Omental fat pad (tissue), 4 donors: ENCODE results near the gene CHMP2A. TPM values are rescaled to one million over a fixed set of nuclear protein-coding genes. Genes with fewer than 3 reads are reported as not detected.

Source experiments
- ATAC-seq: fragments of 150-250 bp; one replicate; pipeline ENCODE4 v1.9.1; 2016; ENCODE audit warnings: mild to moderate bottlenecking, moderate library complexity; ENCODE audit not compliant: low FRiP score
- DNase-seq: peaks from one replicate; pipeline ENCODE4 v3.0.0-alpha.2; 2019; ENCODE audit warnings: low spot score
- total RNA-seq, 4 donors: library from RNA; depleted of rRNA; stranded (reverse); fragments of >200 nt; gene quantifications; one replicate each; pipeline ENCODE4 v1.1.0, GENCODE V29; 2016
- TF ChIP-seq, protein P1 (sequence below), 3 donors: fragments of 450-650 bp; IDR thresholded peaks; one replicate each; pipeline ENCODE4 v1.5.1; 2016 to 2017; ENCODE audit warnings: antibody characterized with exemption in 3 of 3, mild to moderate bottlenecking in 3 of 3, moderate library complexity in 2 of 3

CHMP2A gene
- total RNA-seq, 4 donors from 2014 or later = 87.0 to 115 (median 99.6) TPM

DNA sequence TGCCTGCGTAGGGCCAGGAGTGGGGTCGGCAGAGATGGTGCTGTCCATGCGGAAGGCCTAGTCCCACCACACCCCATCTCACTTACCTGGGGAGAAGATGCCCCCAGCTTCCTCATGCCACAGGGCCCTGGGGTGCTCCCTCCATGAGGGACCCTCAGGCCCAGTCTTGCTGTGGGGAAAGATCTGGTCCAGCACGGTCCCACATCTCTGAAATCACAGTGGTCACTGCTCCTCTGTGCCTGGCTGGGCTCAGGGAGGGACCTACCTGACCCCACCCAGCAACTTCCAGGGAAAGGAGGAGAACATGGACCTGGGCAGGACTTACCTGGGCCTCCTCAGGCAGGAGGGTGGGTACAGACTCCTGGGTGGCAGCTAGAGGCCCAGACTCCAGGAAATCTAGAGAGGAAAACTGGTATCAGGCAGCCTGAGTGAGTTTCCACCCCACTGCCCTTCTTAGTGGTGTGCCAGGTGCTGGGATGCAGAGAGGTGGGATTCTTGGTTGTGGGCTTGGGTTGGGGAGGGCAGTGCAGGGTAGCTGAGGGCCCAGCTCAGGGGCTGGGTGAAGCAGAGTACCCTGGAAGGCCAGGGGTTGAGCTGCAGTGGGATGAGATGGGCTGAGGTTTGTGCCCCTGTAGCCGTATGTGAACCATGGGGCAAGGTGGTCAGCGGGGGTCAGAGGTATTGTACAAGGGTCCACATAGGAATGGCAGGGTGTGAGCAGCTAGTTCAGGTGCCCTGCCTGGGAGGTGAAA, 14.5 kb upstream of the CHMP2A start:
- no peak for DNase-seq
- ATAC-seq = no peak
- TF ChIP-seq, protein P1, sequence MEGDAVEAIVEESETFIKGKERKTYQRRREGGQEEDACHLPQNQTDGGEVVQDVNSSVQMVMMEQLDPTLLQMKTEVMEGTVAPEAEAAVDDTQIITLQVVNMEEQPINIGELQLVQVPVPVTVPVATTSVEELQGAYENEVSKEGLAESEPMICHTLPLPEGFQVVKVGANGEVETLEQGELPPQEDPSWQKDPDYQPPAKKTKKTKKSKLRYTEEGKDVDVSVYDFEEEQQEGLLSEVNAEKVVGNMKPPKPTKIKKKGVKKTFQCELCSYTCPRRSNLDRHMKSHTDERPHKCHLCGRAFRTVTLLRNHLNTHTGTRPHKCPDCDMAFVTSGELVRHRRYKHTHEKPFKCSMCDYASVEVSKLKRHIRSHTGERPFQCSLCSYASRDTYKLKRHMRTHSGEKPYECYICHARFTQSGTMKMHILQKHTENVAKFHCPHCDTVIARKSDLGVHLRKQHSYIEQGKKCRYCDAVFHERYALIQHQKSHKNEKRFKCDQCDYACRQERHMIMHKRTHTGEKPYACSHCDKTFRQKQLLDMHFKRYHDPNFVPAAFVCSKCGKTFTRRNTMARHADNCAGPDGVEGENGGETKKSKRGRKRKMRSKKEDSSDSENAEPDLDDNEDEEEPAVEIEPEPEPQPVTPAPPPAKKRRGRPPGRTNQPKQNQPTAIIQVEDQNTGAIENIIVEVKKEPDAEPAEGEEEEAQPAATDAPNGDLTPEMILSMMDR (IDR thresholded peaks at IDR 0.05) = no peak

GRCh38 chr19:58568453-58569130, 13.7 kb upstream of the CHMP2A start:
- TF ChIP-seq, protein P1 (IDR thresholded peaks at IDR 0.05) = no peak
- no peak for DNase-seq
- ATAC-seq = no peak

GRCh38 chr19:58566989-58567388, 12.1 kb upstream of the CHMP2A start:
- ATAC-seq (no peak), DNase-seq (no peak)
- TF ChIP-seq, protein P1 (IDR thresholded peaks at IDR 0.05) = no peak

GRCh38 chr19:58563823-58564222, 8.9 kb upstream of the CHMP2A start:
- TF ChIP-seq, protein P1 (IDR thresholded peaks at IDR 0.05) = no peak
- ATAC-seq (no peak), DNase-seq (no peak)

GRCh38 chr19:58563034-58563573, 8.2 kb upstream of the CHMP2A start:
- DNase-seq (no peak), ATAC-seq (no peak)
- TF ChIP-seq, protein P1 (IDR thresholded peaks at IDR 0.05) = no peak

- ATAC-seq (no peak), DNase-seq (no peak)
- TF ChIP-seq, protein P1 (IDR thresholded peaks at IDR 0.05) = no peak
Observed at GRCh38 chr19:58562122-58563033, 7.5 kb upstream of the CHMP2A start.
